ENCODE measurements around the gene RASA2. TPM values are rescaled to one million over a fixed set of nuclear protein-coding genes. Genes with fewer than 3 reads are reported as not detected.

RASA2 gene
- total and polyA plus RNA-seq, 8 donors: 3.2 to 10.7 (median 5.7) TPM

DNA sequence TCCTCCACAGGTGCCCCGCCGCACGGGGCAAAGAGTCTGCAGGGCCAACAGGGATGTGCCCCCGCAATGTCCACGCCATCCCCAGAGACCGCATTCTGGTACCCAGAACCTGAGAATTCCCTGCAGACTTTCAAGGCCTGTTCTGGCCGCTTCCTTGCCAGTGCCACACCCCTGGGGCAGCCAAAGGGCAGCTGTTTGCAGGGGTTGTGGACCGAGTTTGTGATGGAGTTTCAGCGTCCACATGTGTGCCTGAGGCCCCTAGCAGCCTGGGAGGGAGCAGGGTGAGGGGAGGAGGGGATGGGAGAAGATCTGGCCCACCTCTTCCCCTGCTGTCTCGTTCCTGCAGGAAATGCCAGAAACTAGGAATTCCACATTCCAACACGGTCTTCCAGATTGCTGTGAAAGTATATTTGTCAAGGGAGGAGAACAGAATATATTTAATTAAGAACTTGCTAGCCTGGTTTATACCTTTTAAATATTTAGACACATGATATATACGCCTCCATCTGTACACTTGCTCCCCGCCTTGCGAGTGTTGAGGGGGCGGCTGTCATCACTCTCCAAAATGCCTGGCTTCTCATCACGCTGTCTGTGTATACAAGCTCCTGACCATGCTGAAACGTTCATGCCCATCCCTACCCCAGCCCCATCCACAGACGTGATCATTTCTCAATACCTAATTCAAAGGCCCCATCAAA lies 31.1 kb upstream of the RASA2 start:
- Histone ChIP-seq H3K27ac (no peak overlapping the region), H3K4me3 (no peak overlapping the region), H3K27me3 (no peaks in the 10 kb centered on the region), H3K9me3 (no peaks in the 10 kb centered on the region), H3K4me1 (peaks cover 0 to 5% (median 0%) of the 10 kb centered on the region in 3 donors), H3K36me3 (no peaks in the 10 kb centered on the region)
- intact Hi-C loops (cut with DNase I): loop anchor here in 2 of 3 donors (2.0 to 10.0 kb wide), 3 partner anchors 95 to 153 kb away; no protein-coding TSS in a partner anchor
- no peak for ATAC-seq
- no peak for FAIRE-seq
- DNase-seq: peak in 1 of 6 donors; percentile 37
- TF ChIP-seq CTCF (IDR thresholded peaks at IDR 0.05): no peak
- 54 to 62% methylated on average over 18 of the region's 18 CpGs for WGBS, 2 donors

GRCh38 chr3:141456301-141456625 lies 30.6 kb upstream of the RASA2 start:
- H3K27ac ChIP-seq: no peak overlapping the region
- H3K9me3 ChIP-seq: no peaks in the 10 kb centered on the region
- no peak for TF ChIP-seq CTCF (IDR thresholded peaks at IDR 0.05)
- H3K4me1 ChIP-seq: peaks cover 0 to 5% (median 0%) of the 10 kb centered on the region in 3 donors
- 83 to 85% methylated on average over 11 of the region's 11 CpGs for WGBS, 2 donors
- DNase-seq: peak in 1 of 6 donors; percentile 19
- H3K4me3 ChIP-seq: no peak overlapping the region
- no peak for FAIRE-seq
- intact Hi-C loops (cut with DNase I): loop anchor here in 2 of 3 donors (5.0 to 10.0 kb wide), 2 partner anchors 101 to 154 kb away; no protein-coding TSS in a partner anchor
- no peak for ATAC-seq
- H3K27me3 ChIP-seq: no peaks in the 10 kb centered on the region
- H3K36me3 ChIP-seq: no peaks in the 10 kb centered on the region

GRCh38 chr3:141457624-141458236 lies 29.1 kb upstream of the RASA2 start:
- no peak overlapping the region for H3K4me3 ChIP-seq
- 61 to 68% methylated on average over 3 of the region's 3 CpGs for WGBS, 2 donors
- H3K4me1 ChIP-seq: no peaks in the 10 kb centered on the region
- no peaks in the 10 kb centered on the region for H3K36me3 ChIP-seq
- no peak for TF ChIP-seq CTCF (IDR thresholded peaks at IDR 0.05)
- FAIRE-seq (no peak), DNase-seq (no peak), ATAC-seq (no peak)
- no peaks in the 10 kb centered on the region for H3K27me3 ChIP-seq
- intact Hi-C loops (cut with DNase I): loop anchor here in 2 of 3 donors (5.0 to 10.0 kb wide), 2 partner anchors 103 to 155 kb away; no protein-coding TSS in a partner anchor
- H3K9me3 ChIP-seq: no peaks in the 10 kb centered on the region
- no peak overlapping the region for H3K27ac ChIP-seq

GRCh38 chr3:141459008-141459407 lies 27.8 kb upstream of the RASA2 start:
- Histone ChIP-seq H3K36me3 (no peaks in the 10 kb centered on the region), H3K4me3 (no peak overlapping the region), H3K9me3 (no peaks in the 10 kb centered on the region), H3K4me1 (no peaks in the 10 kb centered on the region), H3K27ac (no peak overlapping the region), H3K27me3 (no peaks in the 10 kb centered on the region)
- intact Hi-C loops (cut with DNase I): loop anchor here in 2 of 3 donors (5.0 to 10.0 kb wide), 2 partner anchors 104 to 157 kb away; no protein-coding TSS in a partner anchor
- 54 to 63% methylated on average over 7 of the region's 7 CpGs for WGBS, 2 donors
- DNase-seq (no peak), ATAC-seq (no peak), FAIRE-seq (no peak)
- no peak for TF ChIP-seq CTCF (IDR thresholded peaks at IDR 0.05)
